GM21381 (cell line): ENCODE measurements around the gene OCA2.
"Not testable (repeated sequence)": the region's sequence is repeated elsewhere in the genome, so short reads cannot be mapped to it uniquely, and the experiment has no call there.

Experiments
- ATAC-seq: cut with Tn5 transposase; IDR thresholded peaks from one replicate; pipeline ENCODE4 v1.9.1; 2021; ENCODE audit warnings: mild to moderate bottlenecking, moderate library complexity; ENCODE audit not compliant: unreplicated experiment

The OCA2 gene

DNA sequence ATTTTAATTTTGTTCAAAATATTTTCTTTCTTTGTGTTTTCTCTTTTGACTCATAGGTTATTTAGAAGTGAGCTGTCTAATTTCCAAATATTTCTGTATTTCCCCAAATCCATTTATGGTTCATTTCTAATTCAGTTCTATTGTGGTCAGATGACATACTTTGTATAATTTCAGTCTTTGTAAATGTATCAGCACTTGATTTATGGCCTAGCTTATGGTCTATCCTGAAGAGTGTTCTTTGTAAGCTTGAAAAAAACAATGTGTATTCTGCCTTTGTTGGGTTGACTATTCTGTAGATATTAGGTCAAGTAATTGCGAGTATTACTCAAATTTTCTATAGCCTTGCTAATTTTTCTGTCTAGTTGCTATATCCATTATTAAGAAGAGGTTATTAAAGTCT, 311.2 kb downstream of the OCA2 start:
- no peak for ATAC-seq

DNA sequence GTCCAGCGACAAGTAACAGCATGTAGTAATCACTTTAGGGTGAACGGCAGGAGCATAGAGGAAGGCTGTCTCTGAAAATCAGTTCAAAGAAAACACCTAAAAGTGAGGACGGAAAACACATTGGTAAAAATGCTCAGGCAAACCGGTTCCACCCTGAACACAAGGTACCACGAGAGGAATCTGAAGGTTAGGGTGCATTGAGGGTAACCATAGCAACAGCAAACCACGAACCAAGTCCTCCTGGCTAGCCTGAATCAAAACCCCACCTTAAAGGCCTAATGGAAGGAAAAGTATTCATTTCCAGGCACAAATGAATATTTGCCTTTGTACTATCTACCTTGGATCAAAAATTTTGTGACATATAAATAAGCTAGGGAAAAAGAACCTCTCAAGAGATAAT, 315.0 kb downstream of the OCA2 start:
- no peak for ATAC-seq

- no peak for ATAC-seq
These were observed 315.4 kb downstream of the OCA2 start for GRCh38 chr15:27783678-27784077.

GRCh38 chr15:27782125-27782524, 317.0 kb downstream of the OCA2 start:
- ATAC-seq = no peak

GRCh38 chr15:27776501-27776900, 322.6 kb downstream of the OCA2 start:
- ATAC-seq = no peak

- ATAC-seq = no peak
These were observed 324.5 kb downstream of the OCA2 start for GRCh38 chr15:27774638-27775037.

DNA sequence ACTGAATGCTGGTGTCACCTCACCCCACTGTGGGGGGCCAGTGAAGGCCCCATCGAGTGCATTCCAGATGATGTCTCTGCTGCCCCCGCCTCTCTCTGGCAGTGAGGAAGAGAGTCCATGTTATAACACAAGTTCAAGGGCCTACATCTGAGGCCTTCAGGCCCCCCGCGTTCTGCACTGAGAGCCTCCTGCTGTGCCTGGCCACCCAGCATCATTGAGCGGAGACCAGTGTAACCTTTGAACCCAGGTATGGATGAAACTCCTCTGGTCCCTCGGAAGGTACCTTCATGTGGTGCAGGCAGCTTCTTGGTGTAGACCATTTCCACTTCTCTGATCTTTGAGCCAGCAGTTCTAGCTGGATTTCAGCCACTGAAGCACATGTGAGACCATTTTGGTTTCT, 324.9 kb downstream of the OCA2 start:
- ATAC-seq = no peak

GRCh38 chr15:27771892-27772291, 327.2 kb downstream of the OCA2 start:
- no peak for ATAC-seq

- no peak for ATAC-seq
These were observed 328.2 kb downstream of the OCA2 start for GRCh38 chr15:27770769-27771554.

- ATAC-seq = no peak
These were observed 329.0 kb downstream of the OCA2 start for GRCh38 chr15:27770086-27770607.

DNA sequence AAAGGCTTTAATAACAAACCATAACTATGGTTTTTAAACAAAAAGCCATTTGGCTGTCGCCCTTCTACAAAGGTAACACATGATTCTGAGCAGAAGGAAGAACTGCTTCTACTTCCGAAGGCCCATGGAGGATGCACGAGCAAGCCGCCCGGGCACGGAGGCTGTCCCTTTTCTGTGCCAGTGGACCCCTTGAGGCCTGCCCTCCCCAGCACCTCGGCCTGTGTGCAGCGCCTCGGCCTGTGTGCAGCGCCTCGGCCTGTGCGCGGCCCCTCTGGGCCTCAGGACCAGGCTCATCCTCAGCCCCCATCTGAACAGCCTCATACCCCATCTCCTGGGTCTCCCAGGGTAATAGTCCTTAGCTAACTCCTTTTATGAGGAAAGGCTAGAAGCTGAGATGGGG, 329.5 kb downstream of the OCA2 start:
- ATAC-seq = no peak

DNA sequence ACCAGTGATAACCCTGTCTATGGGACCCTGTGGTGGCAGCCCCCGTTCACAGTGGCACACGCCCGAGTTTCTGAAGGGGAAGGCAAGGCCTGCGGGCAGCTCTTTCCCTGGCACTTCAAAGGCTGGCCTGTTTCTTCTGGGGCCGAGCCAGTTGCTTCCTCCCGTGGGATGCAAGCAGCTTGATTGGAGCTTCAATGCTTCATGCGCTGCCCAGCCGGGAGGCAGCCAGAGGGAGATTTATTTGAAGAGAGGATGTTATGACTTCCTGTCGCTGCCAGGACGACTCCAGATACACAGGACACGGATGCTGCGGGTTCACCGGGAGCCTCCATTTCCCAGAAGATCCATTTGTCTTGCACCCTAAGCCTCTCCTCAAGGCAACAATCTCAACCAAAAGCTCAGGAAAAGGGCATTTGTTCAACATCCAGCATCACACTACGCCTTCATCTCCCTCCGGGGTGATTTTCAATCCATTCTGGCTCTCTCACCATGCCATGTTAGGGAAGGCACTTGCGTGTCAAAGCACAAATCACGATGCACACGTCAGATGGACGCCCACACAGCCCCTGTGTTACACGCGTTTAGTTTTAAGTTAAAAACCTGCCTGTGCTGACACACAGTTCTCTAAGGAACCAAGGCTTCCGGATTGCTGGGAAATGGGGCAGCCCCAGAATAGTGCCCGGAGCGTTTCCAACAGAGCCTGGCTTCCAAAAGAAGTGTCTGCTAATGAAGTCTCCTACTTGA, 330.2 kb downstream of the OCA2 start:
- ATAC-seq = no peak

GRCh38 chr15:27767918-27768640, 331.0 kb downstream of the OCA2 start:
- ATAC-seq = no peak

DNA sequence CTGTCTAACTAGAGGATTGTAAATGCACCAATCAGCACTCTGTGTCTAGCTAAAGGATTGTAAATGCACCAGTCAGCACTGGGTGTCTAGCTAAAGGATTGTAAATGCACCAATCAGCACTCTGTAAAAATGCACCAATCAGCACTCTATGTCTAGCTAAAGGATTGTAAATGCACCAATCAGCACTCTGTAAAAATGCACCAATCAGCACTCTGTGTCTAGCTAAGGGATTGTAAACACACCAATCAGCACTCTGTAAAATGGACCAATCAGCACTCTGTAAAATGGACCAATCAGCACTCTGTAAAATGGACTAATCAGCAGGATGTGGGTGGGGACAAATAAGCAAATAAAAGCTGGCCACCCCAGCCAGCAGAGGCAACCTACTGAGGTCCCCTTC, 331.7 kb downstream of the OCA2 start:
- not testable (repeated sequence) for ATAC-seq

- no peak for ATAC-seq
These were observed 334.8 kb downstream of the OCA2 start for GRCh38 chr15:27764339-27764738.

GRCh38 chr15:27763514-27763913, 335.6 kb downstream of the OCA2 start:
- no peak for ATAC-seq

- no peak for ATAC-seq
These were observed 336.6 kb downstream of the OCA2 start for GRCh38 chr15:27762471-27762870.

DNA sequence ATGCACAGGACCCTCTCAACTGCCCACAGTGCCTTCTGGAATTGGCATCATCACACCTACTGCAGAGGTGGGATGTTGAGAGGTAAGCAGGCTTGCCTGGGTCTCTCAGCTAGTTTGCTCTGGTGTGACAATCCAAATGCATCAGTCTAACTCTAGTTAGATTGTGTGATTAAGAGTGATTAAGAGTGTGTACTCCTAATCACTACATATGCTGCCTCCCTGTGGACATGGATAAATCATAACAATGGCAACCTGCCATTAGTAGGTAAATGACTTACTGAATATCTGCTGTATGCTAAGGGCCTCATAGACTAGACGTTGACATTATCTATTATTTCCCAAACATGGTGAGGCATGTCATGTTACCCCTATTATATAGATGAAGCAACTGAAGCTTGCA, 342.1 kb downstream of the OCA2 start:
- no peak for ATAC-seq

DNA sequence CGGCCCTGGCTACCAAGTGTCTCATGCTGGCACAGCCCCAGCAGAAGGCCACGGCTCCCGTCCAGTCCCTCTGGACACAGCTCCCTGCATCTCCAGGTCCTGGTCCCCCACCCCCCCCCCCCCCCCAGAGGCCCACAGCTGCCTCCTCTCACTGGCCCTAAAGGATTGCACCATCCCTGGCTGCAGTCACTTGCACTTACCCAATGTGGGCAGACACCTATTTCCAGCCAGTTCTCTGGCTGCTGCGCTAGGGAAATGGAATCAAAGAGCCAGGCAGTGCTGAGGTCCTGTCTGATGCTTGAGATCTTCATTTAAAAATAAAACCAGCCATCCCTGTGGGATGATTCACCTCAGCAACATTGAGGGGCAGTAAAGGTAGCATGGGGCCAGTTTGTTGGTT, 346.4 kb downstream of the OCA2 start:
- ATAC-seq = no peak

DNA sequence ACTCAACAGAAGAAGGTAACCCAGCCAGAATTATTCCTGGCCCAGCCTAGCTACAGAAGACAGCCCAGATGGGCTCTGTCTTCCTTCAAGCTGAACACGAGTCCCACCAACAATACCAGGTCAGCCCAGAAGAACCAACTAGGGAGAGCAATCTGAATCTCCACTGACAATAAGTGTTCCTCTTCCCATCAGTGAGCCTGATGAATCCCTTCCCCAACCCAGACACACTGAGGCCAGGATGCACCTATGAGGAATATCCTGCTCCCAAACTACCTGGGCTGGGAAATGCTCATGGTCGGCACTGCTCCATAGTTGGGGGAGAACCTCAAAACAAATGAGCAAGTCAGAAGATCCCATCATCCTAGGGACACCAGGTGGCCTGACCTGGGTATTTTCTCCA, 351.1 kb downstream of the OCA2 start:
- no peak for ATAC-seq

- no peak for ATAC-seq
These were observed 352.6 kb downstream of the OCA2 start for GRCh38 chr15:27746401-27746955.
